PFSK-1 (cell line): ENCODE data around the gene AHDC1.

ENCODE experiments used
- FOXP2 ChIP-seq: optimal IDR thresholded peaks from 2 replicates; pipeline ENCODE3; 2011; ENCODE audit warnings: borderline replicate concordance, control low read depth, inconsistent platforms; ENCODE audit not compliant: insufficient read depth; ENCODE audit errors: extremely low read length, extremely low read depth
- POLR2AphosphoS5 ChIP-seq: IDR thresholded peaks from 2 replicates; pipeline ENCODE4 v1.6.1; 2012; ENCODE audit warnings: low read depth, mild to moderate bottlenecking, control low read depth, low read length, moderate library complexity
- TAF1 ChIP-seq: IDR thresholded peaks from 2 replicates; pipeline ENCODE4 v1.6.1; 2012; ENCODE audit warnings: low read length, control low read depth, borderline replicate concordance; ENCODE audit not compliant: insufficient read depth
- TF ChIP-seq, protein P1 (sequence below), 2 experiments: IDR thresholded peaks; 2 replicates each; pipeline versions ENCODE4 v1.6.1 to v1.8.0; 2011 to 2012; ENCODE audit warnings: low read depth in 2 of 2, low read length in 2 of 2, control low read depth in 1 of 2, inconsistent platforms in 1 of 2, mild to moderate bottlenecking in 1 of 2, moderate library complexity in 1 of 2; ENCODE audit not compliant: insufficient read depth in 1 of 2

DNA sequence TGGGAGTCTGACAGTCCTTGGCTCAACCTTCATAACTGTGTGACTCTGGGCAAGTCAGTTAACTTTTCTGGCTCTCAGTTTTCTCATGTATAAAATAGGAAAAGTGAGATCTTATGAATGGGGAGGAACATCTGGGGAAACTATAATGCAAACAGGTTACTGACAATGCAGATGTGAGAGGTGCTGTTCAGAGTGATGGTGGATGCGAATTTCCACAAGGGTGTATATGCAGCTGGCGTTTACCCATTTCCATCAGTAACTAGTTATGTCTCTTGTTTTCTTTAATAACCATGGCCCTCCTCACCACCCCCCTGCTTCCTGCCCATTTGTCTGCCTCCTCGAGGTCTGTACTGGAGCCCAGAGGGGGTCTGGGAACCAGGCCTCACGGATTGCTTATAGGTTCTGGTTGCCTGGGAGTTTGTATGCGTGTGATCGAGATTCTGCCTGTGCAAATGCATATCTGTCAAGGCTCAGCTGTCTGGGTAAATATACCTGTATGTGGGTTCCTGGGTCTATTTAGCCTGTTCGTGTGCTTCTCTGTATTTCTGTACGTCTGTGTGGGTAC lies 44.4 kb downstream of the AHDC1 start:
- no peak for TF ChIP-seq TAF1
- no peak for TF ChIP-seq FOXP2
- no peak for TF ChIP-seq POLR2AphosphoS5
- TF ChIP-seq, protein P1, sequence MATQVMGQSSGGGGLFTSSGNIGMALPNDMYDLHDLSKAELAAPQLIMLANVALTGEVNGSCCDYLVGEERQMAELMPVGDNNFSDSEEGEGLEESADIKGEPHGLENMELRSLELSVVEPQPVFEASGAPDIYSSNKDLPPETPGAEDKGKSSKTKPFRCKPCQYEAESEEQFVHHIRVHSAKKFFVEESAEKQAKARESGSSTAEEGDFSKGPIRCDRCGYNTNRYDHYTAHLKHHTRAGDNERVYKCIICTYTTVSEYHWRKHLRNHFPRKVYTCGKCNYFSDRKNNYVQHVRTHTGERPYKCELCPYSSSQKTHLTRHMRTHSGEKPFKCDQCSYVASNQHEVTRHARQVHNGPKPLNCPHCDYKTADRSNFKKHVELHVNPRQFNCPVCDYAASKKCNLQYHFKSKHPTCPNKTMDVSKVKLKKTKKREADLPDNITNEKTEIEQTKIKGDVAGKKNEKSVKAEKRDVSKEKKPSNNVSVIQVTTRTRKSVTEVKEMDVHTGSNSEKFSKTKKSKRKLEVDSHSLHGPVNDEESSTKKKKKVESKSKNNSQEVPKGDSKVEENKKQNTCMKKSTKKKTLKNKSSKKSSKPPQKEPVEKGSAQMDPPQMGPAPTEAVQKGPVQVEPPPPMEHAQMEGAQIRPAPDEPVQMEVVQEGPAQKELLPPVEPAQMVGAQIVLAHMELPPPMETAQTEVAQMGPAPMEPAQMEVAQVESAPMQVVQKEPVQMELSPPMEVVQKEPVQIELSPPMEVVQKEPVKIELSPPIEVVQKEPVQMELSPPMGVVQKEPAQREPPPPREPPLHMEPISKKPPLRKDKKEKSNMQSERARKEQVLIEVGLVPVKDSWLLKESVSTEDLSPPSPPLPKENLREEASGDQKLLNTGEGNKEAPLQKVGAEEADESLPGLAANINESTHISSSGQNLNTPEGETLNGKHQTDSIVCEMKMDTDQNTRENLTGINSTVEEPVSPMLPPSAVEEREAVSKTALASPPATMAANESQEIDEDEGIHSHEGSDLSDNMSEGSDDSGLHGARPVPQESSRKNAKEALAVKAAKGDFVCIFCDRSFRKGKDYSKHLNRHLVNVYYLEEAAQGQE (IDR thresholded peaks at IDR 0.05; ENCODE audit: insufficient read depth in 1 of 2, low read depth in 2 of 2, low read length in 2 of 2) = no peak
